H1 (cell line): ENCODE results near the gene SMCP. TPM values are rescaled to one million over a fixed set of nuclear protein-coding genes. Genes with fewer than 3 reads are reported as not detected.

Experiments
- CHD7 ChIP-seq: fragments of 300-600 bp; sonication (generic); IDR thresholded peaks from 2 replicates; pipeline ENCODE4 v1.7.1; 2012; ENCODE audit warnings: low read length, moderate library complexity, mild to moderate bottlenecking, inconsistent platforms; ENCODE audit not compliant: insufficient replicate concordance
- KDM4A ChIP-seq: IDR thresholded peaks from one replicate; pipeline ENCODE4 v1.7.1; 2012; ENCODE audit warnings: low read depth, mild to moderate bottlenecking, moderate library complexity, low read length, inconsistent platforms; ENCODE audit not compliant: severe bottlenecking
- POLR2A ChIP-seq, 2 experiments: IDR thresholded peaks; 1 replicate in 1 of 2; 2 replicates in 1 of 2; pipeline ENCODE4 v1.6.1; 2011; ENCODE audit warnings: low read depth in 2 of 2, low read length in 2 of 2, mild to moderate bottlenecking in 2 of 2; ENCODE audit errors: control extremely low read depth in 1 of 2
- polyA plus RNA-seq, 7 experiments: library from polyadenylated mRNA; depleted of rRNA in 3 of 7; stranded (reverse) in 5 of 7; unstranded in 2 of 7; fragments of >200 nt in 5 of 7; fragments of 200-250 nt in 2 of 7; gene quantifications; 1 replicate in 5 of 7; 2 replicates in 1 of 7; 4 replicates in 1 of 7; pipeline versions ENCODE4 v1.2.1 to v1.2.3, GENCODE V29; 2011 to 2013; ENCODE audit warnings: missing spikeins in 2 of 7, mixed read lengths in 2 of 7
- total RNA-seq: library from RNA; stranded (reverse); fragmentation: NEBNext Ultra II Directional; extraction: Animal tissue kit (Norgen Biotek cat#: 25700); gene quantifications from 2 replicates; pipeline ENCODE4 v1.2.1, GENCODE V29; 2021

Gene SMCP
- total and polyA plus RNA-seq, 2 of the 8 experiments (the other 6 are each of a cell fraction or from before 2014, with no cell fraction given): not detected

- no peak for TF ChIP-seq CHD7
- no peak for TF ChIP-seq KDM4A
- no peak for TF ChIP-seq POLR2A (IDR thresholded peaks at IDR 0.05; ENCODE audit: control extremely low read depth in 1 of 2, low read depth in 2 of 2, low read length in 2 of 2)
These were observed 7.0 kb downstream of the SMCP start (continued) for GRCh38 chr1:152884966-152885624.
